HUES64 (cell line): ENCODE results near the gene FAM167B.

Experiments
- H3K27ac ChIP-seq: 2 replicates; pipeline ENCODE4 v1.7.0; 2013; ENCODE audit warnings: low read depth, low read length, inconsistent platforms
- H3K27me3 ChIP-seq: 2 replicates; pipeline ENCODE4 v1.6.1; 2013; ENCODE audit warnings: mild to moderate bottlenecking, low read length; ENCODE audit not compliant: insufficient read depth
- H3K36me3 ChIP-seq: 2 replicates; pipeline ENCODE4 v1.6.1; 2013; ENCODE audit warnings: mild to moderate bottlenecking, low read length; ENCODE audit not compliant: insufficient read depth
- H3K4me1 ChIP-seq: 2 replicates; pipeline ENCODE4 v1.6.1; 2013; ENCODE audit warnings: mild to moderate bottlenecking, low read length, moderate library complexity; ENCODE audit not compliant: insufficient read depth
- H3K4me3 ChIP-seq: 2 replicates; pipeline ENCODE4 v1.5.1; 2013; ENCODE audit warnings: mild to moderate bottlenecking, low read length, moderate library complexity
- H3K9ac ChIP-seq: 2 replicates; pipeline ENCODE4 v1.6.1; 2013; ENCODE audit warnings: mild to moderate bottlenecking, low read depth, low read length
- H3K9me3 ChIP-seq: 2 replicates; pipeline ENCODE4 v1.6.1; 2013; ENCODE audit warnings: low read depth, low read length; ENCODE audit not compliant: insufficient read depth
- WGBS: fragments of 150-250, 120-280 bp; methylation state at CpG from one replicate; pipeline ENCODE4 v1.1.7; 2013; ENCODE audit warnings: missing lambda C conversion rate; 5-methylcytosine and 5-hydroxymethylcytosine counted together

The FAM167B gene

DNA sequence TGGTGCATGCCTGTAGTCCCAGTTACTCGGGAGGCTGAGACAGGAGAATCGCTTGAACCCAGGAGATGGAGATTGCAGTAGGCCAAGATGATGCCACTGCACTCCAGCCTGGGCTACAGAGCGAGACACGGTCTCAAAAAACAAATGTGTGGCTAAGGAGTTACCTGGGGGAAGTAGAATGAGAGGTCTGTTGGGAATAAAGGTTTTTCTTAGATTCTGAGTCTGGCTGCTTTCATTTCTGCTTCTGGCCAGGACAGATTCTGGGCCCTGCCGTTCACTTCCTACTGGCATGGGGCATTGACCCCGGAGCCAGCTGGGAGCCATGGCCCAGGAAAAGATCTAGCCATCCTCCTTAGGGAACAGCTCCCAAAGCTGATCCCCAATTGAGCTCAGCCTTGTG is 38.6 kb upstream of the FAM167B start:
- no peaks in the 10 kb centered on the region; the same call in 1 of the 2 replicates for H3K4me1 ChIP-seq
- H3K4me3 ChIP-seq, result no peak overlapping the region
- WGBS, result 95% methylated on average over 6 of the region's 6 CpGs
- H3K27me3 ChIP-seq, result no peaks in the 10 kb centered on the region
- H3K36me3 ChIP-seq, result 0 out of 2 replicates have a peak, but pooled peaks cover 7% of the 10 kb centered on the region
- no peak overlapping the region for H3K27ac ChIP-seq
- H3K9me3 ChIP-seq, result no peaks in the 10 kb centered on the region
- no peak overlapping the region for H3K9ac ChIP-seq

DNA sequence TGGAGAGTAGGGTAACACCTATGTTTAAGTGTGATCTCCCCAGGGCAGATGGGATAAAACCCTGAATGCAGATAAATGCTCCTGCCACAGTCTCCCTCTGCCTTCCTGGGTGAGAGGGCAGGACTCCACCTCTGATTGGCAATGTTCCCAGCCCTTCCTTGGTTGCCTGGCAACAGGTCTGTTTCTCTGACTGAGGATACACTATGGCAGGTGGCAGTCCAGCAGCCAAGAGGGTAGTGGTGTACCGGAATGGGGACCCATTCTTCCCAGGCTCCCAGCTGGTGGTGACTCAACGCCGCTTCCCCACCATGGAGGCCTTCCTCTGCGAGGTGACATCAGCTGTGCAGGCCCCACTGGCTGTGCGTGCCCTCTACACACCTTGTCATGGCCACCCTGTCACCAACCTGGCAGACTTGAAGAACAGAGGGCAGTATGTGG is 38.1 kb upstream of the FAM167B start, which contains the start of gene DCDC2B:
Gene DCDC2B, plus strand, starts transcription at position 199 of the 438 bp plus-strand sequence. Its CDS starts 5 bp downstream, at position 204.
- Histone ChIP-seq H3K4me3 (no peak within 1 kb of the TSS), H3K9ac (no peak within 1 kb of the TSS), H3K4me1 (no peaks in the 10 kb centered on the region; the same call in 1 of the 2 replicates), H3K27ac (no peak within 1 kb of the TSS), H3K36me3 (0 out of 2 replicates have a peak, but pooled peaks cover 7% of the 10 kb centered on the region), H3K9me3 (no peaks in the 10 kb centered on the region), H3K27me3 (no peaks in the 10 kb centered on the region)
- WGBS, result 91% methylated on average over 5 of the region's 5 CpGs

DNA sequence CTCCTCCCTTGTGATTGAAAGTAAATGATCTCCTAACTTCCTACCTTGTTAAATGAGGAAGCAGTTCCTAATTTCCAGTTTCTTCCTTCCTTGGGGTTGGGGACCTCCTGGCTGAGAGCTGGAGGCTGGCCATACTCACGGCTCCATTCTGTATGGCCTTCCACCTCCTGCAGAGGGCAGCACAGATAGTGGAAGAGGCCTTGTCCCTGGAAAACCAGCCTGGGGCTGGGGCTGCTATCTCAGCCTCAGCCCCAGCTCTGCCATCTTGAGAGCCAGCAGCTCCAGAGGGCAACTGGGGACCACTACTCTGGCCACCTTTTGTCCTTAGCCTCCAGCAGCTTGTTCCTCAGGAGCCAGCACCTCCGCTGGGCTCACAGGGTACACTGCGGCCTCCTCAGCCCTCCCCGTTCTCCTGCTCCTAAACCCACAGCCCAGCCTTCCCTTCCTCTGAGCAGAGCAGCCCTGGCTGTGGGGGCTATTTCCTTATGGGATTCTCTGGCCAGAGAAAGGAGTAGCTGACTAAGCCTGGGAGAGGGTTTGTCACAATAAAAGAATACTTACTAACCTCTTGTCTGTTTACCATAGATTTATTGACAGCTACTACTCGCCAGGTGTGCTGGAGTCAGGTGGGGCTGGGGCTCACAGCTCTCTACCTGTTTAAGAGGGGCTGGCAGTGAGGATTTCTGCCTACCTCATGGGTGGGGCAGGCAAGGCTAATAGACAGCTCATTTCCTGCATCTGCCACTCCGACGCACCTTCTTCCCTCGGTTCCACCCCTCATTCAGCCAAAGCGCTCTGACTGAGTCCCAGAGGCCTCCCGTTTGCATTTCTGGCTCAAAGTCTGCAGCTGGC is 31.2 kb upstream of the FAM167B start:
- H3K27ac ChIP-seq, result no peak overlapping the region

DNA sequence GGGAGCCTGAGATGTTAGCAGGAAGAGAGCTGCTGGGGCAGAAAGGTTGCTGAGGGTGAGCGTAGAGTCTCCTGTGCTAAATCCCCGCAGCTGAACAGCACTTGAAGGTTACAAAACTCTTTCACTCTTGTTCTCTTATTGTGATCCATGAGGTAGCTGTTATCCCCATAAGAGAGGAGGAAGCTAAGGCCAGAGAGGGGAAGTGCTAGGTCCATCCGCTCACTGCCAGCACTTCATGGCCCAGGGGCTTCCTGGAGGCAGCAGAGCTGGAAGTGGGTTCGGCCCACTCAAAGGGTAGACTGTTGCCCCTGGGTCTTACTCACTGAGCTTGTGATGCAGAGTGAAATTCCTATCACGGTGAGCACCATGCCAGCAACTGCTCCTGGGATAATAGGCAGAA is 30.5 kb upstream of the FAM167B start:
- Histone ChIP-seq H3K27me3 (no peaks in the 10 kb centered on the region), H3K9me3 (no peaks in the 10 kb centered on the region), H3K4me1 (peaks cover 8% of the 10 kb centered on the region; the same call in 1 of the 2 replicates), H3K9ac (no peak overlapping the region), H3K27ac (no peak overlapping the region), H3K36me3 (peaks cover 33% of the 10 kb centered on the region), H3K4me3 (no peak overlapping the region)
- WGBS, result 94% methylated on average over 5 of the region's 5 CpGs

More for the DNA sequence above, 31.2 kb upstream of the FAM167B start:
- Histone ChIP-seq H3K9me3 (no peaks in the 10 kb centered on the region), H3K4me1 (peaks cover 2% of the 10 kb centered on the region; the same call in 1 of the 2 replicates), H3K4me3 (no peak overlapping the region), H3K9ac (no peak overlapping the region), H3K27me3 (no peaks in the 10 kb centered on the region), H3K36me3 (peaks cover 33% of the 10 kb centered on the region)
- WGBS, result 91% methylated on average over 10 of the region's 10 CpGs

DNA sequence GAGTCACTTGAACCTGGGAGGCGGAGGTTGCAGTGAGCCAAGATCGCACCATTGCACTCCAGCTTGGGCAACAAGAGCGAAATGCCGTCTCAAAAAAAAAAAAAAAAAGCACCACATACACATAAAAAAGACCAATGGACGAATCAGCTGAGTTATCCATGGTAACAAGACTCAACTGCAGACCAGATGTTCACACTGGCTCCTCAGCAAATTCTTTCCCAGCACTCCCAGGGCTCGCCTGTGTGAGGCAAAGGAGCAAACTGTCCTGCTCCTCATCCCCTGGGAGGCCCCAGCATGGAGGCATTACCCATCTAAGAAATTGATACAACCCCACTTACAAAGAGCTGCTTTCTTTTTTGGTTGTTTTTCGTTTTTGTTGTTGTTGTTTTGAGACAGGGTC is 28.0 kb upstream of the FAM167B start:
- H3K4me3 ChIP-seq, result no peak overlapping the region
- H3K4me1 ChIP-seq, result peaks cover 10% of the 10 kb centered on the region; the same call in 1 of the 2 replicates
- 96% methylated on average over 6 of the region's 7 CpGs for WGBS
- no peaks in the 10 kb centered on the region for H3K27me3 ChIP-seq
- H3K36me3 ChIP-seq, result peaks cover 38% of the 10 kb centered on the region
- H3K27ac ChIP-seq, result no peak overlapping the region
- H3K9ac ChIP-seq, result no peak overlapping the region
- no peaks in the 10 kb centered on the region for H3K9me3 ChIP-seq

DNA sequence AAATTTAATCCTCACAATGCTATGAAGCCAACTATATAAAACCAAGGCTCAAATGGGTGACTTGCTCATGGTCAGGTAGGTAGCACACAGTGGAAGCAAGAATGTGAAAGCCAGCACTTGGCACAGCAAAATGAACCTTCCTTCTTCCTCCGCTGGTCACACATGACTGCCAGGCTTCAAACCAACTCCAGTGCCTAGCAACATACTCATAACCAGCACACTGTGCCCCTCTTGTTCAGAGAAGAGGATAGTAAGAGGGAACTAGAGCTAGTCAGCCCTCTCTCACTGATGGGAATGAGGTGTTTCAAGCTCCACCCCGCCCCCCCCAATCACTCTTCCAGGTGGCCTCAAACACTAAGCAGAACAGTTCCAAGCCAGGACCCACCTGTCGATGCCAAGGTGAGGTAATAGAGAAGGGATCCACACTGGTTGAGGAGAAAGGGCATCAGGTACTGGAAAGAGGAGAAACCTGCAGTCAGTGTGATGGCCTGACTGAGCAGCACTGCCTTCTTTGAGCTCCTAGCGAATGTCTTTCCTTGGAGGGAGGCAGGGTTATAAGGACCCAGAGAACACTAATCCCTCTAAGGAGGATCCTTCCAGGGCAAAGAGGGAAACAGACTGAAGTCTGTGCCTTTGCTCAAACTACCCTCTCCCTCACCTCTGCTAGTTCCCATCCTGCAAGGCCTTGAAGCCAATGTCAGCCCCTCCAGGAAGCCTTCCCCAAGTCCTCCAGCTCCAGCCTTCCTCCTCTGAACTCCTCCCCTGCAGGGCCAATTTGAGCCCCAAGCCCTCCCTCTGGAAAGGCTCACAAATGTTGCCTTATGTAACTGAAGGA is 26.1 kb upstream of the FAM167B start:
- Histone ChIP-seq H3K9ac (peak overlapping the region; percentile 73), H3K27me3 (no peaks in the 10 kb centered on the region), H3K36me3 (peaks cover 39% of the 10 kb centered on the region), H3K4me3 (peak overlapping the region; percentile 97), H3K27ac (no peak overlapping the region), H3K9me3 (no peaks in the 10 kb centered on the region), H3K4me1 (peaks cover 10% of the 10 kb centered on the region; the same call in 1 of the 2 replicates)
- WGBS, result 91% methylated on average over 3 of the region's 4 CpGs

DNA sequence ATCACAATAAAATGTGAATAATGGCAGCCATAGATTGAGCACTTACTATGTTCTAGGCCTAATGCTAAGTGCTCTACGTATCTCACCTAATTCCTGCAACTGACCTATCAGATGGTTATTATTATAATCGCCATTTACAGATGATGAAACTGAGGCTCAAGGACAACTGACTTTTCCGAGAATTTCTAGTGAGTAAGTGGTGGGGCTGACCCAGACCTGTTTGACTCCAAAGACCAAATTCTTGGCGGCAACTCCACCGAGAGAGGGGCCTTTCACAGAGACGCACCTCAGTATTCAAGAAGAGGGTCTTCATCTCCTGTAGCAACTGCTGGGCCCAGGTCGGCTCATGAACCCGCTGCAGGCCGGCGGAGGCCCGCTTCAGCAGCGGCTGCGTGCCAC is 25.4 kb upstream of the FAM167B start:
- H3K4me3 ChIP-seq, result peak overlapping the region; percentile 97
- WGBS, result 10% methylated on average over 13 of the region's 13 CpGs
- H3K27me3 ChIP-seq, result no peaks in the 10 kb centered on the region
- H3K27ac ChIP-seq, result peak overlapping the region; percentile 72; the same call in 1 of the 2 replicates
- H3K36me3 ChIP-seq, result peaks cover 39% of the 10 kb centered on the region
- H3K9me3 ChIP-seq, result no peaks in the 10 kb centered on the region
- H3K4me1 ChIP-seq, result peaks cover 10% of the 10 kb centered on the region; the same call in 1 of the 2 replicates
- peak overlapping the region; percentile 73 for H3K9ac ChIP-seq

DNA sequence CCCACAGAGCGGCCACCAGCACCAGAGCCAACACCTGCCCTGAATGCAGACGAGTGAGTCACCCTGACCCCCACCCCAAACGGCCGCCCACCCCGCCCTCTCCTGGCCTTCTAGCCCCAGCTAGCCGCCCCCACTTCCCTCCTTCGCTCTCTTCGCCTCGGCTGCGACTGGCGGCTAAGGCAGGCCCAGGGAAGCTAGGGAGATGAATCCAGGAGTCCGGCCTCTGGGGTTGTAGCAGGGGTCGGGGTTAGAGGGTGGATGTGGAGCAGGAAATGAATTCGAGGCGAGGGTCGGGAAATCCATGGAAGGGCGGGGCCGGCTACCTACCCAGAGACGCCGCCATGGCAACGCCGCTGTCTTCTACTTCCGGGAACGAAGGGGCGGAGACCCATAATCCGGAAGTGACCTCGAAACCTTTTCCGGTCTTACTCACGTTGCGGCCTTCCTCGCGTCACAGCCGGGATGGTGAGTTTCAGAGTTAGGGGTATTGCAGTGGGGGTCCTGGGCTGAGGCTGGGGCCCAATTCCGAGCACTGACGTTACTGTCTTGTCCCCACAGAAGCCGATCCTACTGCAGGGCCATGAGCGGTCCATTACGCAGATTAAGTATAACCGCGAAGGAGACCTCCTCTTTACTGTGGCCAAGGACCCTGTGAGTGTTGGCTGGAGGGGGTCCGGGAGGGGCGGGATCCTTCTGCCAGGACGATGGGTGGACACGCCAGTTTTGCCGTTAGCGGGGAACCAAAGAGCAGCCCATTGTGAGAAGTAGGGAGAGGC is 24.9 kb upstream of the FAM167B start, which contains the start of the genes EIF3I and TMEM234:
Gene EIF3I, plus strand, starts transcription at position 428 of the 776 bp plus-strand sequence. Its CDS starts 35 bp downstream, at position 463.
Gene TMEM234, minus strand, starts transcription at position 374 of the 776 bp plus-strand sequence. Its CDS starts 31 bp downstream, at position 343.
- whole genome bisulfite sequencing, result under 1% methylated on average over 46 of the region's 46 CpGs
- Histone ChIP-seq H3K9me3 (no peaks in the 10 kb centered on the region), H3K27ac (peak within 1 kb of the TSS; percentile 80), H3K4me3 (peak within 1 kb of the TSS; percentile 97), H3K4me1 (peaks cover 10% of the 10 kb centered on the region; the same call in 1 of the 2 replicates), H3K36me3 (peaks cover 37% of the 10 kb centered on the region), H3K27me3 (no peaks in the 10 kb centered on the region), H3K9ac (peak within 1 kb of the TSS; percentile 90)

DNA sequence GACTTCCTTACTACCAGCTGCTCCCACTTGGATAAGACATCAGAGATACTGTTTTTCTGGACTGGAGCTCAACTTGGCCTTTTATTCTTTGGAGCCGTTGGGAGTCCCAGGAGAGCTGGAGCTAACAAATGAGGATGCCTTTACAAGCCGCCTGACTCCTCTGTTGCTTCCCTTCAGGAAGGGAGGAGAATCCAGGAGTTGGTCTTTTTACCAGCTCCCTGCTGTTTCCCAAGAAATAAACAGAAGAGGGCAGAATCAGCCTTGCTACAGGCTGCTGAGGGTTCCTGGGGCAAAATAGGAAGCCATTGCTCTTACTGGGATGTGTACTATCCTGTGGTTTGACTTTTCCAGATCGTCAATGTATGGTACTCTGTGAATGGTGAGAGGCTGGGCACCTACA is 23.3 kb upstream of the FAM167B start:
- peaks cover 50% of the 10 kb centered on the region for H3K36me3 ChIP-seq
- no peak overlapping the region for H3K9ac ChIP-seq
- 93% methylated on average over 3 of the region's 3 CpGs for WGBS
- H3K4me1 ChIP-seq, result peaks cover 10% of the 10 kb centered on the region; the same call in 1 of the 2 replicates
- no peak overlapping the region for H3K4me3 ChIP-seq
- H3K27ac ChIP-seq, result no peak overlapping the region
- no peaks in the 10 kb centered on the region for H3K9me3 ChIP-seq
- H3K27me3 ChIP-seq, result no peaks in the 10 kb centered on the region

DNA sequence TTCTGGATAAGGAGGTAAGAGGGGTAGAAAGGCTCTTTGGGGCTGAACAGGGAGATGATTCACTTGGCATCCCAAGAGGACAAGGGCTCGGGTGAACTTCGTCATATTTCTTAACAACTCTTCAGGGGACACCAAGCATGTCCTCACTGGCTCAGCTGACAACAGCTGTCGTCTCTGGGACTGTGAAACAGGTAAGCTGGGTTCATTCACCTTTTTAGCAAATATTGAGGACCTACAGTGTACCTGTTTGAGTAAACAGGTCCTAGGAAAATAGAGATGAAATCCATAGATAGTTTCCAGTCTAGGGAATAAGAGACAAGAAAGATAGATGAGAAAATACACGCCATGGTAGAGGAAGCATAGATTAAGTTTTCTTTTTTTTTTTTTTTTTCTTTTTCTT is 22.7 kb upstream of the FAM167B start:
- H3K4me1 ChIP-seq, result peaks cover 10% of the 10 kb centered on the region; the same call in 1 of the 2 replicates
- no peak overlapping the region for H3K9ac ChIP-seq
- H3K36me3 ChIP-seq, result peaks cover 55% of the 10 kb centered on the region
- H3K4me3 ChIP-seq, result no peak overlapping the region
- H3K27ac ChIP-seq, result no peak overlapping the region
- no peaks in the 10 kb centered on the region for H3K9me3 ChIP-seq
- no peaks in the 10 kb centered on the region for H3K27me3 ChIP-seq
- WGBS, result 94% methylated on average over 3 of the region's 4 CpGs
